Measurements from ENCODE around the gene YPEL3.
"Not testable (repeated sequence)": the region's sequence is repeated elsewhere in the genome, so short reads cannot be mapped to it uniquely, and the experiment has no call there.

YPEL3 gene

GRCh38 chr16:30116291-30117207, 20.5 kb upstream of the YPEL3 start:
- DNase-seq (ENCODE audit: low spot score) = no peak

- DNase-seq (ENCODE audit: low spot score) = no peak
Observed at GRCh38 chr16:30115238-30115637, 19.2 kb upstream of the YPEL3 start.

DNA sequence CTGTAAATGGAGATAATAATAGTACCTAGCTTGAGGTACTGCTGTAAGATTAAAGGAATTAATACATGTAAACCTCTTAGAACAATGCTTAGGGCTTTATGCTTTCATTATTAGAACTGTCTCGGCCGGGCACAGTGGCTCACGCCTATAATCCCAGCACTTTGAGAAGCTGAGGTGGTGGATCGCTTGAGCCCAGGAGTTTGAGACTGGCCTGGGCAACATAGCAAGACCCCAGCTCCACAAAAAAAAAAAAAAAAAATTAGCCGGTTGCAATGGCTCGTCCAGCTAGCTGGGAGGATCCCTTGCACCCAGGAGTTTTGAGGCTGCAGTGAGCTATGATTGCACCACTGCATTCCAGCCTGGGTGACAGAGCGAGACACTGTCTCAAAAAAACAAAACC, 18.8 kb upstream of the YPEL3 start:
- not testable (repeated sequence) for DNase-seq (ENCODE audit: low spot score)

DNA sequence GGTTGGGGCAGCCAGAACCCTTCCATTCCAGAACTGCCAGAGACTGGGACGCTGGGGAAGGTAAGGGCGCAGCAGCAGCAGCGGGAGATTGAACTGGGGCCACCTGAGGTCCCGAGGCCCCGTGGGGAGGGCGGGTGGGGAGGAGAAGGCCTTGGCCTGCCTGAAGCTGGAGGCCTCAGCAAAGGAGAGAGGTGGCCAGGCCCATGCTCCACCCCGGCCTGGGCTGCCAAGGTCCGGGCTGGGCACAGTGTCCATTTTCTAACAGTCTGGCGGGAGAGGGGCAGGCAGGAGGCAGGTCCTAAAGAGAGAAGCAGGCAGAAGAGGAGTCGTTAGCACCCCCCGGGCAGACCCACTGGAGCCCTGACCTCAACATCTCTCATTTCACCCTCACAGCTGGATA, 18.4 kb upstream of the YPEL3 start:
- DNase-seq (ENCODE audit: low spot score) = no peak

DNA sequence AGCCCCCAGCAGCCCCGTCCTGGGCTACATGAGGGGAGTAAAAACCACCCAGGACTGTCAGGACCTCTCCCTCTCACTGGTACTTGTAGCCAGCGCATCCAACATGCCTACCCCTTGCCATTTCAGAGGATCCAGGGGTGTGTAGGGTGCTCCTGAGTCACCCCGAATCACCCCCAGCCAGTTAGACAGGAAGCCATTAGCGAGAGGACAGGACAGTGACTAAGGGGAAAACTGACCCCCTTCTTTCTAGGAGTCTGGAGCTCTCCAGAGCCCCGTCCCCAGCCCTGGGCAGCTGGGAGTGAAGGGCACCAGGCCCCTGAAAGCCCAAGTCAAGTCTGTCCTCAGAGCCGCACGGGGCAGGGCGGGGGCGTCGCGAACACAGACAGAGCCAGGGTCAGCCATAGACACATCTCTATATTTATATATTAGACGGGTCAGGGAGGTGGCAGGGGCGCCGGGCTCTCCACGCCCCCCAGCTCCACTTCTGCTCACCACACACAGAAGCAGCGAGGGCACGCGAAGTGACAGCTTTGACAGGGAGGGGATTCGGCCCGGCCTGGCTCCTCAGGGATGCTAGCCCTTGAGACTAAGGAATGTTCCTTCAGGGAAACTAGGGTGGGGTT, 17.8 kb upstream of the YPEL3 start:
- DNase-seq (ENCODE audit: low spot score) = no peak

DNA sequence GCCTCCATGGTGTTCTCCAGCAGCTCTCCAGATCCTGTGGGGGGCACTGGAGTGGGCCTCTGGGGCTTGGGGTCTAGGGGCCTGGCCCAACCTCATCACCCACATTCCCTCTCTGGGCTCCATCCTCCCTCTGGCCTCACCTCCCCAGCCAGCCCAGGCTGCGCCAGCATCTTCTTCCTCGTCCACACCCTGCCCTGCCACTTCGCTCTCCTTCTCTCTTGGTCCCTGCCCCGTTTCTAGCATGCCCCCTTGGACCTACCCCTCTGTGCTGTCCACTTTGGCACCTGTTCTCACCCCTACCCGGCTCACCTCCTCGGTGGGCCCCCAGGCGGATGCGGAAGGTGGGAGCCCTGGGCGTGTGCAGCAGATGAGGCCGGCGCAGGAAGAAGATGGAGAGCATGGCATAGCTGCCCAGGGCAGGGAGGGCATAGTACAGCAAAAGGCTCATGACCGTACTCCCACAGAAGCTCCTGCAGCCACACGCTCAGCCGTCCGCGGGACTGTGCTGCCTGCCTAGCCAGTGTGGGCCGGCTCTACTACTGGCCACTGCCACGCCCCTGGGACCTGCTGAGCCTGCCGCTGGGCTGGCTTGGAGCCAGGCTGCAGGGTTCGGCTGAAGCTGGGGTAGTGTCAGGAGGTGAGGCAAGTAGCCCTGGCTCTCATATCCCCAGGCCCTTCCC, 17.2 kb upstream of the YPEL3 start, which contains the start of gene GDPD3:
GDPD3 (minus strand) TSS at position 507 of the 680 bp plus-strand sequence; CDS start at position 448, 59 bp downstream.
- no peak for DNase-seq (ENCODE audit: low spot score)

DNA sequence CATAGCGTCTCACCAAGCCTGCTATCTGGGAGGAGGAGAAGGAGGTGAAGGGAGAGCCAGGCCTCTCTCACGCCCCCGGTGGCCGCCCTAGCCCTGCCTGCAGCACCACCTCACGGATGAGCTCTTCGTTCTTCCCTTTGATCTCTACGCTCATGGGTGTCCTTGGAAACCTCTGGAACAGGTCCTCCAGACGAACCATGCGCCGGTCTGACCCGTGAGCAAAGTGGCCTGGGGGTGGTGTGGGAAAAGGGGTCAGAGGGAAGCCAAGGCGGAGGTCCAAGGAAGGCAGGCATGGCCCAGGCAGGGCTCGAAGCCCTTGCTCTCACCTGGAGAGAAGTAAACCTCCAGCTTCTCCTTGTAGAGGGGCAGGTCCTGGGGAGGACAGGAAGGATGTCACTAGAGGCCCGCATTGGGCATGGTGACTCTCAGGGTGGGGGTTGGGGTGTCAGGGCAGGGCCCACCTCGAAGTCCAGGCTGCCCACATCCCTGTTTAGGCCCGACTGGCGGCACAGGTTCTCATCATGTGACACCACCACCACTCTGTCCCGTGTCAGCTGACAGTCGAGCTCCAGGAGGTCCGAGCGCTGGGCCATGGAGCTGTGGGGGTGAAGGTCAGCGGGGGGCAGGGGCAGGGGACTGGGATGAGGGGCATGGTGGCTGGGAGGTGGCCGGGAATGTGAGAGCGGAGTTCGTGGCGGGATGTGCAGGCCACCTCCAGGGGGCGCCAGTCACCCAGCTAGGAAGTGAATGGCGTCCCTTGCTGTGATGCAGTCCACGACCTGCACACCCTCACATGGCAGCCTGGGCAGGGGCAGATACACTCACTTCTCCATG, 16.4 kb upstream of the YPEL3 start:
- DNase-seq (ENCODE audit: low spot score) = peak; percentile 21

- no peak for DNase-seq (ENCODE audit: low spot score)
Observed at GRCh38 chr16:30110661-30111060, 14.6 kb upstream of the YPEL3 start.

- no peak for DNase-seq (ENCODE audit: low spot score)
Observed at GRCh38 chr16:30108059-30108850, 12.2 kb upstream of the YPEL3 start.

DNA sequence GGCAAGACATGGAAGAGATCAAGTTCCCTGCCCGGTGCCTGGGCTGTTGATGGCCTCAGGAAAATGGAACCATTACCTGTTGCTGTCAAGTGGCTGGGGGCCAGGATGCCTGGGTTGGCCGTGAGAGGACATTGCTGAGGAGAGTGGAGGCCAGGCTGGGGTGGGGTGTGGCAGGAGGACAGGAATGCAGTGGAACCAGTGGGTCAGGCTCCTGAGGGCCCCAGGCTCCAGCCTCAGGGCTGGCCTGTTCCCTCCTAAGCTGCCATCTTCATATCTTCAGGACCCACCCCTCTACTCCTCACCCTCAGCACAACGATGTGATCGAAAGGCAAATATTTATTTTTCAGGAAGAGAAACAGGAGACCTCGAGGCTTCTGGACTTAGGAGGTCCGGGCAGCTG, 8.5 kb upstream of the YPEL3 start:
- no peak for DNase-seq (ENCODE audit: low spot score)

DNA sequence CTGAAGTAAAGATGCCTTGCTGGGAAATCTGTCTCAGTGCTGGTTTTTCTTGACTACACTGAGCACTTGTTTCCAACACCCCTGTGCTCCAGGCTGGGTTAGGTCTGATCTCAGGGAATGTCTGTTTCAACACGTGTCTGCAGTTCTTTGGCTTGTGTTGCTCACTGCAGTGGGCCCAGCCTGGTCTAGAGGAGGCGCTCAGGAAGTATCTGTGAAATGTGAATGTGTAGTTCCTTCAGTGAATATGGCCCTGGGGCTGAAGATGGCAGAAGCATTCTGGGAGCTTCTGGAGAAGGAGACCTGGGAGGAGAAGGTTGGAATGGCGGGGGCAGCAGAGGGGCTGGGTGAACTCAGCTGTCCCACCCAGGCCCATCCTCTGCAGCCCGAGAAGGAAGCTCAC, 8.1 kb upstream of the YPEL3 start:
- DNase-seq (ENCODE audit: low spot score) = no peak

- no peak for DNase-seq (ENCODE audit: low spot score)
Observed at GRCh38 chr16:30096862-30097563, 1.0 kb upstream of the YPEL3 start.

GRCh38 chr16:30095166-30096078, 591 bp downstream of the YPEL3 start:
- DNase-seq (ENCODE audit: low spot score) = no peak

- no peak for DNase-seq (ENCODE audit: low spot score)
Observed at GRCh38 chr16:30094541-30095165, 1.4 kb downstream of the YPEL3 start.

GRCh38 chr16:30092373-30093010, 3.5 kb downstream of the YPEL3 start:
- peak; percentile 93 for DNase-seq (ENCODE audit: low spot score)

- peak; percentile 87 for DNase-seq (ENCODE audit: low spot score)
Observed at GRCh38 chr16:30091474-30092372, 4.3 kb downstream of the YPEL3 start, which contains the start of gene TBX6. Gene TBX6 (minus strand): TSS chr16:30091924. CDS start chr16:30091193, 731 bp downstream.
